Psoas muscle (tissue), 8 donors: ENCODE measurements around the gene SIRPB1. TPM values are rescaled to one million over a fixed set of nuclear protein-coding genes. Genes with fewer than 3 reads are reported as not detected.
"Not testable (repeated sequence)": the region's sequence is repeated elsewhere in the genome, so short reads cannot be mapped to it uniquely, and the experiment has no call there.

Experiments used
- ATAC-seq, 4 donors: fragments of 200-7000 bp; cut with Tn5 transposase; one replicate each; pipeline ENCODE4 v1.9.1; 2020; ENCODE audit warnings: moderate library complexity in 3 of 4, mild to moderate bottlenecking in 2 of 4
- DNase-seq, 2 donors: peaks; one replicate each; pipeline ENCODE4 v3.0.0-alpha.2; 2020
- H3K27ac ChIP-seq: fragments of 200-600 bp; one replicate; pipeline ENCODE4 v1.8.0; 2022
- H3K27me3 ChIP-seq, 3 donors: fragments of 200-600 bp in 1 of 3; one replicate each; pipeline versions ENCODE4 v1.6.1 to v1.8.0; 2013 to 2022; ENCODE audit warnings: low read length in 2 of 3, mild to moderate bottlenecking in 2 of 3, moderate library complexity in 1 of 3; ENCODE audit not compliant: insufficient read depth in 3 of 3
- H3K36me3 ChIP-seq, 2 donors: fragments of 200-600 bp in 1 of 2; one replicate each; pipeline versions ENCODE4 v1.6.1 to v1.8.0; 2013 to 2022; ENCODE audit warnings: low read depth in 1 of 2, mild to moderate bottlenecking in 1 of 2, moderate library complexity in 1 of 2; ENCODE audit not compliant: insufficient read depth in 1 of 2
- H3K4me1 ChIP-seq: fragments of 200-600 bp; one replicate; pipeline ENCODE4 v1.8.0; 2022
- H3K4me3 ChIP-seq: fragments of 200-600 bp; one replicate; pipeline ENCODE4 v1.8.0; 2022; ENCODE audit warnings: mild to moderate bottlenecking
- H3K9me3 ChIP-seq: fragments of 200-600 bp; one replicate; pipeline ENCODE4 v1.8.0; 2022
- CTCF ChIP-seq: fragments of 200-600 bp; IDR thresholded peaks from one replicate; pipeline ENCODE4 v1.8.0; 2022; ENCODE audit warnings: antibody characterized with exemption
- WGBS, 3 donors: extraction: QIAGEN DNeasy Blood & Tissue Kit; methylation state at CpG; one replicate each; pipeline versions ENCODE4 v1.1.6 to v1.1.7; 2013; 5-methylcytosine and 5-hydroxymethylcytosine counted together
- intact Hi-C, 2 donors: fragments of 100-400 bp; cut with DNase I; formaldehyde crosslinking; loops; one replicate each; pipeline versions ENCODE4 v1.11.0 to v1.14.2; 2022
- polyA plus RNA-seq, 3 donors: library from polyadenylated mRNA; stranded (reverse); fragments of 200-250 nt; gene quantifications; one replicate each; pipeline ENCODE4 v1.2.3, GENCODE V29; 2013
- total RNA-seq, 4 donors: library from RNA; stranded (reverse); fragmentation: NEBNext Ultra II Directional in 2 of 4; extraction: Animal tissue kit (Norgen Biotek cat#: 25700) in 2 of 4; gene quantifications; one replicate each; pipeline versions ENCODE4 v1.2.1 to v1.2.4, GENCODE V29; 2021 to 2023
- donor health status: healthy with polysubstance abuse.
- donor health status: DM: no; HTN: no; CAD: no; lungs with moderate emphysema.
- donor health status: Bipolar disorder and iron deficiency.
- donor health status: healthy.
- donor health status: DM: yes; HTN: yes; CAD: no.
- donor health status: DM: no; HTN: no; CAD: no.
- donor health status: DM: no; HTN: no; CAD: no.
- donor health status: DM: yes; HTN: yes; CAD: no.

SIRPB1 gene
- total and polyA plus RNA-seq, 7 donors, result 0.03 to 3.6 (median 0.74) TPM

DNA sequence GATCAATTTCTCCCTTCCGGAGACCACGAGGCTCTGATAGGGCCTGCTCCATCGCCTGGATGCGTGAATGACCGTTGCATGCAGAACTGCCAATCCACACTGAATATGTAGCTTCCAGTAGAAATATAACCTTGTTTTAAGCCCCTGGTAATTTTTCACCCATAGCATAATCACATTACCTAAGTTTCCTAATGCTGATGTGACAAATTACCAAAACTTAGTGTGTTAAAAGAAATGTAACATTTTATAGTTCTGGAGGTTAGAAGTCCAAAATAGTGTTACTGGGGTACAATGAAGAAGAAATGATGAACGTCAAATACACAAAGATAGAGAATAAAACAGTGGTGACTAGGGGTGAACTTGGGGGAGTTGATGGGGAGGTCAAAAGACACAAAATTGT lies 40.3 kb downstream of the SIRPB1 start:
- 90 to 94% (median 92%) methylated on average over 6 of the region's 6 CpGs for WGBS, 3 donors
- no peak overlapping the region for H3K27ac ChIP-seq
- TF ChIP-seq CTCF, result no peak
- H3K4me1 ChIP-seq, result no peaks in the 10 kb centered on the region
- DNase-seq, result no peak
- H3K4me3 ChIP-seq, result no peak overlapping the region
- no peak for ATAC-seq
- no peaks in the 10 kb centered on the region for H3K36me3 ChIP-seq
- no peaks in the 10 kb centered on the region for H3K27me3 ChIP-seq
- intact Hi-C loops, result no loop called here
- H3K9me3 ChIP-seq, result no peaks in the 10 kb centered on the region

DNA sequence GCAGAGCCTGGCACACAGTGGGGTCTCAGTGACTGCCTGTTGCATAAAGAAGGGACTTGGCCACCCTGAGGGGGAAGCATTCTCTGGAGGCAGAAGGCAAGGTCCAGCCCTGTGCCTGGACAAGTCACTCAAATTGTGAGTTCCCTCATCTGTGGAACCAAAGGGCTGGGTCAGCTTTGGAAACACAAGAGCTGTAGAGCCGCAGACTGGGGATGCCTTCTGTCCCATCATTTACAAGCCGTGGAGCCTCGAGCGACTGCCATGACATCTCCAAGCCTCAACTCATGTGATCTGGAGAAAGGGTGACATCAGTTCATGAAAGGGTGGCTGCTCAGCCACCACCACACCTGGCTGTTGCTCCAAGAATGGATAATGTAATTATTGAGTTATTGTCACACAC lies 41.9 kb downstream of the SIRPB1 start:
- TF ChIP-seq CTCF, result no peak
- H3K36me3 ChIP-seq, result no peaks in the 10 kb centered on the region
- H3K27ac ChIP-seq, result no peak overlapping the region
- no peak overlapping the region for H3K4me3 ChIP-seq
- WGBS, 3 donors, result 85 to 90% (median 86%) methylated on average over 3 to 4 of the region's 4 CpGs
- intact Hi-C loops, result no loop called here
- H3K27me3 ChIP-seq, result no peaks in the 10 kb centered on the region
- no peaks in the 10 kb centered on the region for H3K4me1 ChIP-seq
- DNase-seq (no peak), ATAC-seq (no peak)
- H3K9me3 ChIP-seq, result no peaks in the 10 kb centered on the region

GRCh38 chr20:1577313-1577712 lies 42.5 kb downstream of the SIRPB1 start:
- H3K4me3 ChIP-seq, ATAC-seq, DNase-seq, intact Hi-C loops, H3K27me3 ChIP-seq, H3K27ac ChIP-seq, H3K9me3 ChIP-seq, H3K36me3 ChIP-seq, H3K4me1 ChIP-seq: not testable (repeated sequence)
- 50 to 67% (median 51%) methylated on average over 2 of the region's 2 CpGs for WGBS, 3 donors

DNA sequence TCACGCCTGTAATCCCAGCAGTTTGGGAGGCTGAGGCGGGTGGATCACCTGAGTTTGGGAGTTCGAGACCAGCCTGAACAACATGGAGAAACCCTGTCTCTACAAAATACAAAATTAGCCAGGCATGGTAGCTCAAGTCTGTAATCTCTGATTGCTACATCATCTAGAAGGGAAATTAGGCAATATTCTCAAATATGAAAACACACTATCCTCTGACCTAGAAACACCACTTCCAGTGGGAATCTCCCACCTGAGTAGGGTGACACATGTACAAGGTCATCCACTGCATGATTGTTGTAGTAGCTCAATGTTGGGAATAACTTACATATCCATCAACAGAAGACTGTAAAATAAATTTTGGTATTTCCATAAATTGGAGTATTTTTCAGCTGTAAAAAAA lies 43.2 kb downstream of the SIRPB1 start:
- TF ChIP-seq CTCF, result no peak
- WGBS, 3 donors, result 76 to 91% (median 78%) methylated on average over 3 of the region's 3 CpGs
- intact Hi-C loops, result no loop called here

DNA sequence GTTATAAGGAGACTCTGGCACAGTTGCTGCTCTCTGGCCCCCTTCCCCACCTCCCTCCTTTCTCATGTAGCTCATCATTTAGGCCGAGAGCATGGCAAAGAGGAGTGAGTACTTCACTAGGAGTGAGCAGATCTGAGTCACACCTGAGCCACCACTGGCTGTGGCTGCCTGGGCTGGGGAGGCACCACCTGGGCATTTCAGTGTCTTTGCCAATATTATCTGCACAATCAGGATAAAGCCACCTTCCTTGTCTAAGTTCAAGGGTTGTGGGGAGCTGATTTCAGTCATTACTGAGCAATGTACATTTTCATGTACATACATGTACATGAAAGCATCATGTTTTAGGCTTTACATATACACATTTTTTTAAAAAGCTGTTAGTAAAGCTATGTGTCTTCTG lies 43.8 kb downstream of the SIRPB1 start:
- H3K9me3 ChIP-seq, ATAC-seq, H3K4me3 ChIP-seq, DNase-seq, H3K27me3 ChIP-seq, intact Hi-C loops, H3K36me3 ChIP-seq, H3K27ac ChIP-seq, H3K4me1 ChIP-seq: not testable (repeated sequence)
- 75% methylated on average over 1 of the region's 1 CpG; no CpG with 5 or more reads in 2 of the 3 donors for WGBS, 3 donors

More for the DNA sequence above, 43.2 kb downstream of the SIRPB1 start:
- DNase-seq, result no peak
- Histone ChIP-seq H3K4me3 (no peak overlapping the region), H3K4me1 (no peaks in the 10 kb centered on the region), H3K27me3 (no peaks in the 10 kb centered on the region), H3K27ac (no peak overlapping the region), H3K9me3 (no peaks in the 10 kb centered on the region), H3K36me3 (no peaks in the 10 kb centered on the region)
- no peak for ATAC-seq

- H3K4me1 ChIP-seq, DNase-seq, H3K27ac ChIP-seq, H3K4me3 ChIP-seq, H3K9me3 ChIP-seq, H3K27me3 ChIP-seq, ATAC-seq, intact Hi-C loops, H3K36me3 ChIP-seq: not testable (repeated sequence)
- WGBS, 3 donors, result 78 to 86% (median 85%) methylated on average over 8 of the region's 8 CpGs
These were observed 48.2 kb downstream of the SIRPB1 start for GRCh38 chr20:1571583-1571982.

Other genes starting within 250 kb of the SIRPB1 start
- 100 to 1,000 TPM in 2 of 4 donors, 10 to 100 TPM in 2; 78.4 to 166 (median 98.2) TPM for gene FKBP1A, start 227.0 kb downstream of the SIRPB1 start, total RNA-seq
- 100 to 1,000 TPM in 2 of 3 donors, 10 to 100 TPM in 1; 86.8 to 503 (median 141) TPM for gene FKBP1A, start 227.0 kb downstream of the SIRPB1 start, polyA plus RNA-seq
- gene NSFL1C, start 153.2 kb downstream of the SIRPB1 start, total RNA-seq, result 100 to 1,000 TPM in 3 of 4 donors, 10 to 100 TPM in 1; 99.9 to 135 (median 118) TPM
- 100 to 1,000 TPM in 2 of 3 donors, 10 to 100 TPM in 1; 82.8 to 126 (median 107) TPM for gene NSFL1C, start 153.2 kb downstream of the SIRPB1 start, polyA plus RNA-seq
- gene SIRPB2, start 128.6 kb downstream of the SIRPB1 start, total RNA-seq, result 1 to 10 TPM; 1.1 to 1.8 (median 1.1) TPM
- gene SIRPB2, start 128.6 kb downstream of the SIRPB1 start, polyA plus RNA-seq, result under 1 TPM; 0.18 to 0.39 (median 0.27) TPM
- not detected for gene SIRPD, start 62.3 kb downstream of the SIRPB1 start, total RNA-seq
- gene SIRPD, start 62.3 kb downstream of the SIRPB1 start, polyA plus RNA-seq, result not detected
- under 1 TPM in 2 of 4 donors, not detected in 2; 0.21 to 0.30 TPM for gene SIRPG, start 37.8 kb upstream of the SIRPB1 start, total RNA-seq
- gene SIRPG, start 37.8 kb upstream of the SIRPB1 start, polyA plus RNA-seq, result under 1 TPM in 1 of 3 donors, not detected in 2; 0.01 TPM